Measurements from ENCODE around the gene ATP6V1F.

Gene ATP6V1F

DNA sequence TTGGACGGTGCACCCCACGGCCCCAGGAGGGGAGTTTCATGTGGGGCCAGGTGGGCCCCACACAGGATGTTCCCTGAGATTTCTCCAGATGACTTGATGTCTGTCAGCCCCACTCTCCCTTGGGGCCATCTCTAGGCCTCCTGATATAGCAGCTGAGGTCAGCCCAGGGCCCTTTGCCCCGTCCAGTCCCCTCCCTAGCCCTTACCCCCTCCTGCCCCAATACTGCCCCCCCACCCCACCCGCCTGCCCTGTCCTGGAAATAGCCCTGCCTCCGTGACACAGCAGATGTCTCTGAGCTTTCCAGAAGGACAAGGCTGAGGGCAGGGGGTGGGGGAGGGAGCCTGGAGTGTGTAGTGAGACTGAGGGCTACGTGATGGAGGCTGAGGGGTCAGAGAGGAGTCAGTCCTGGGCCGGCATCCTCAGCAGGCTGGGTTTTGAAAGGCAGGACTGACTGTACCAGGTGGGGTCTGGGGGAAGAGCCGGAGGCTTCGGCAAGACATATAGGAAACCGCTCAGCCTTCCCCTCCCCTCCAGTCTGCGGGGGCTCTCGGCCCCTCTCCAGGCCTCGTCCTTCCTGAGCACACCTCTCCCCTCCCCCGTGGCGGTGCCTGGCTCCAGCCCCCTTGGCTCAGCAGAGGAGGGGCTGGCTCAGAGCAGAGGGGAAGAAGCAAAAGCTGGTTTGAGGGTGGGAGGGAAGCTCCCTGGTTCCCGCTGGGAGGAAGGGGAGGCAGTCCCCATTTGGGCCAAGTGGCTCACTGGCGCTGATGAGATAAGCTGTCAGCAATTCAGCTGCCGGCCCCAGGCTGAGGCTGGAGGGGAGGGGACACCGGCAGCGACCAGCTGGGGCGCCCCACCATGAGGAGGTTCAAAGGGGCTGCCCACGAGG, 30.4 kb upstream of the ATP6V1F start:
- Histone ChIP-seq H3K4me1 (ENCODE audit: insufficient read depth, low read length, poor library complexity, severe bottlenecking) (peaks cover 29% of the 10 kb centered on the region), H3K4me2 (ENCODE audit: low read depth, low read length, poor library complexity, severe bottlenecking) (peak overlapping the region; percentile 99), H4K20me1 (ENCODE audit: insufficient read depth, low read length, poor library complexity, severe bottlenecking) (no peaks in the 10 kb centered on the region), H3K79me2 (ENCODE audit: insufficient read depth, low read length) (peaks cover 11% of the 10 kb centered on the region), H3F3A (ENCODE audit: low read depth) (0 out of 2 replicates have a peak, but pooled peaks cover 2% of the 10 kb centered on the region), H3K9ac (ENCODE audit: low read depth, low read length, poor library complexity, severe bottlenecking) (peak overlapping the region; percentile 91), H3K36me3 (ENCODE audit: insufficient read depth, low read length) (no peaks in the 10 kb centered on the region), H3K27me3 (ENCODE audit: insufficient read depth, low read length, poor library complexity, severe bottlenecking) (no peaks in the 10 kb centered on the region), H2AFZ (ENCODE audit: low read length) (peak overlapping the region; percentile 82), H3K9me2 (replicated peaks; ENCODE audit: low read depth, low read length) (no peaks in the 10 kb centered on the region), H3K9me3 (ENCODE audit: insufficient read depth, low read depth, low read length) (no peaks in the 10 kb centered on the region), H3K4me3 (ENCODE audit: low read length, poor library complexity, severe bottlenecking) (peak overlapping the region; percentile 79)
- TF ChIP-seq, protein P1, sequence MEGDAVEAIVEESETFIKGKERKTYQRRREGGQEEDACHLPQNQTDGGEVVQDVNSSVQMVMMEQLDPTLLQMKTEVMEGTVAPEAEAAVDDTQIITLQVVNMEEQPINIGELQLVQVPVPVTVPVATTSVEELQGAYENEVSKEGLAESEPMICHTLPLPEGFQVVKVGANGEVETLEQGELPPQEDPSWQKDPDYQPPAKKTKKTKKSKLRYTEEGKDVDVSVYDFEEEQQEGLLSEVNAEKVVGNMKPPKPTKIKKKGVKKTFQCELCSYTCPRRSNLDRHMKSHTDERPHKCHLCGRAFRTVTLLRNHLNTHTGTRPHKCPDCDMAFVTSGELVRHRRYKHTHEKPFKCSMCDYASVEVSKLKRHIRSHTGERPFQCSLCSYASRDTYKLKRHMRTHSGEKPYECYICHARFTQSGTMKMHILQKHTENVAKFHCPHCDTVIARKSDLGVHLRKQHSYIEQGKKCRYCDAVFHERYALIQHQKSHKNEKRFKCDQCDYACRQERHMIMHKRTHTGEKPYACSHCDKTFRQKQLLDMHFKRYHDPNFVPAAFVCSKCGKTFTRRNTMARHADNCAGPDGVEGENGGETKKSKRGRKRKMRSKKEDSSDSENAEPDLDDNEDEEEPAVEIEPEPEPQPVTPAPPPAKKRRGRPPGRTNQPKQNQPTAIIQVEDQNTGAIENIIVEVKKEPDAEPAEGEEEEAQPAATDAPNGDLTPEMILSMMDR (conservative IDR thresholded peaks at IDR 0.05; ENCODE audit: low read length): no peak
- TF ChIP-seq EZH2phosphoT487 (IDR thresholded peaks at IDR 0.05; ENCODE audit: borderline replicate concordance): no peak

DNA sequence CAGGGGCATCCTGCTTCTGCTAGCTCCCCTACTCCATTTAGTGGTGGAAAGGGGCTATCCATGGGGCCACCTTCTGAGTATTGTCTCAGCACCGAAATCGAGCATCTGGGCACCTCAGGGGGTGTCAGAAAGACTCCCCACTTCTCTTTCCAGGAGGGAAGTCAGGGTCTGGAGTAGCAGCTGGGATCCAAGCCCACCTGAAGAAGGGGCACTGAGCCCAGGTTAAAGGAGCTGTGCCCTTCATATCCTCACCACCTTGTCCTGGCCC, 29.8 kb upstream of the ATP6V1F start:
- Histone ChIP-seq H3K4me1 (ENCODE audit: insufficient read depth, low read length, poor library complexity, severe bottlenecking) (peaks cover 29% of the 10 kb centered on the region), H3K36me3 (ENCODE audit: insufficient read depth, low read length) (no peaks in the 10 kb centered on the region), H3K4me3 (ENCODE audit: low read length, poor library complexity, severe bottlenecking) (peak overlapping the region; percentile 79), H3K9me2 (replicated peaks; ENCODE audit: low read depth, low read length) (no peaks in the 10 kb centered on the region), H3F3A (ENCODE audit: low read depth) (0 out of 2 replicates have a peak, but pooled peaks cover 2% of the 10 kb centered on the region), H3K4me2 (ENCODE audit: low read depth, low read length, poor library complexity, severe bottlenecking) (peak overlapping the region; percentile 99), H2AFZ (ENCODE audit: low read length) (peak overlapping the region; percentile 57), H4K20me1 (ENCODE audit: insufficient read depth, low read length, poor library complexity, severe bottlenecking) (no peaks in the 10 kb centered on the region), H3K9me3 (ENCODE audit: insufficient read depth, low read depth, low read length) (no peaks in the 10 kb centered on the region), H3K9ac (ENCODE audit: low read depth, low read length, poor library complexity, severe bottlenecking) (peak overlapping the region; percentile 91), H3K27me3 (ENCODE audit: insufficient read depth, low read length, poor library complexity, severe bottlenecking) (no peaks in the 10 kb centered on the region), H3K79me2 (ENCODE audit: insufficient read depth, low read length) (peaks cover 11% of the 10 kb centered on the region)
- TF ChIP-seq EZH2phosphoT487 (IDR thresholded peaks at IDR 0.05; ENCODE audit: borderline replicate concordance): no peak
- TF ChIP-seq, protein P1 (conservative IDR thresholded peaks at IDR 0.05; ENCODE audit: low read length): no peak

DNA sequence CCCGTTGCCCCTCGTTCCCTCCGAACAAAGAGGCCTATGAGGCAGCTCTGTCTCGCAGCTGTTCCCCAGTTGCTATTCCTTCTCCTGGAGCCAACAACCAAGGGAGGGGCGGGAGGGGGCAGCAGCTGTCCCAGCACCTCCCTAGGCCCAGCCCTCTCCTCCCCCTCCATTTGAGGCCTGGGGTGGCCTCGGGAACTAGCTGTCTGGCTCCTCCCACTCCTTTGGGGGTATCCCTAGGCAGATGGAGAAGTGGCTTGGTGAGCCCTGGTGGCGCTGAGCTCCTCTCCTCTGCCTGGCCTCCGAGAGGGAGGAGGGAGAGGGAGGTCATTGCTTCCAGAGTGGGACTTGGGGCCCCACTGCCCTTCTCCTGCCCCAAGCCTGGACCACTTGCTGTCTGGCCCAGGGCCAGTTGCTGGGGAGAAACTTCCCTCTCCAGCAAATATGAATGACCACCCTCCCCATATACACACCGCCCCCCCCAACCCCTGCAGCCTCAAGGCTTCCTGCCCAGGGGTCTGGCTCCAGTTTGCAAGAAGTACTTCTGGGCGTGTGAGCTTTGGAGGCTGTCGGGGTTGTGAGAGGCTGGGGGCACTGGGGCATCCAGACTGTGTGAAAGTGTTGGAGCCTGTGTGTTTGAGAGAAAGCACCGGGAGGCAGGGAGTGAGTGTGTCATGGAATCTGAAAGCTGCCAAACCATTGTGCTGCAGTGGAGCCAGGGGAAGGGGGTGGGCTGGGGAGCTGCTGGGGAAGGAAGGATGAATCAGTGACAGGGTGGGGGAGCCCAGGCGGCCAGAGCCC, 29.3 kb upstream of the ATP6V1F start:
- Histone ChIP-seq H2AFZ (ENCODE audit: low read length) (no peak overlapping the region), H3F3A (ENCODE audit: low read depth) (0 out of 2 replicates have a peak, but pooled peaks cover 2% of the 10 kb centered on the region), H3K4me3 (ENCODE audit: low read length, poor library complexity, severe bottlenecking) (peak overlapping the region; percentile 79), H3K27me3 (ENCODE audit: insufficient read depth, low read length, poor library complexity, severe bottlenecking) (no peaks in the 10 kb centered on the region), H3K4me2 (ENCODE audit: low read depth, low read length, poor library complexity, severe bottlenecking) (peak overlapping the region; percentile 99), H4K20me1 (ENCODE audit: insufficient read depth, low read length, poor library complexity, severe bottlenecking) (no peaks in the 10 kb centered on the region), H3K9me2 (replicated peaks; ENCODE audit: low read depth, low read length) (no peaks in the 10 kb centered on the region), H3K9me3 (ENCODE audit: insufficient read depth, low read depth, low read length) (no peaks in the 10 kb centered on the region), H3K79me2 (ENCODE audit: insufficient read depth, low read length) (peaks cover 11% of the 10 kb centered on the region), H3K4me1 (ENCODE audit: insufficient read depth, low read length, poor library complexity, severe bottlenecking) (peaks cover 29% of the 10 kb centered on the region), H3K36me3 (ENCODE audit: insufficient read depth, low read length) (no peaks in the 10 kb centered on the region), H3K9ac (ENCODE audit: low read depth, low read length, poor library complexity, severe bottlenecking) (peak overlapping the region; percentile 91)
- TF ChIP-seq, protein P1 (conservative IDR thresholded peaks at IDR 0.05; ENCODE audit: low read length): no peak
- TF ChIP-seq EZH2phosphoT487 (IDR thresholded peaks at IDR 0.05; ENCODE audit: borderline replicate concordance): no peak

All from Loucy (cell line).